Measurements from ENCODE around the gene PSMB11.

PSMB11 gene

GRCh38 chr14:23060536-23061260 is 18.7 kb downstream of the PSMB11 start:
- DNase-seq = no peak

GRCh38 chr14:23062002-23062401 is 20.0 kb downstream of the PSMB11 start:
- DNase-seq = no peak

GRCh38 chr14:23063601-23064000 is 21.6 kb downstream of the PSMB11 start:
- DNase-seq = no peak

GRCh38 chr14:23066368-23066767 is 24.4 kb downstream of the PSMB11 start:
- no peak for DNase-seq

- DNase-seq = no peak
Observed at GRCh38 chr14:23066855-23067744, 25.1 kb downstream of the PSMB11 start.

- no peak for DNase-seq
Observed at GRCh38 chr14:23067847-23068788, 26.1 kb downstream of the PSMB11 start.

- DNase-seq = no peak
Observed at GRCh38 chr14:23068789-23069412, 26.9 kb downstream of the PSMB11 start.

GRCh38 chr14:23069413-23069806 is 27.4 kb downstream of the PSMB11 start:
- DNase-seq = no peak

- no peak for DNase-seq
Observed at GRCh38 chr14:23070262-23071129, 28.5 kb downstream of the PSMB11 start.

- no peak for DNase-seq
Observed at GRCh38 chr14:23071244-23071920, 29.4 kb downstream of the PSMB11 start.

- no peak for DNase-seq
Observed at GRCh38 chr14:23071921-23072539, 30.0 kb downstream of the PSMB11 start.

- DNase-seq = no peak
Observed at GRCh38 chr14:23074906-23075305, 32.9 kb downstream of the PSMB11 start.

- DNase-seq = no peak
Observed at GRCh38 chr14:23076785-23077408, 34.9 kb downstream of the PSMB11 start.

- no peak for DNase-seq
Observed at GRCh38 chr14:23077962-23078361, 36.0 kb downstream of the PSMB11 start.

GRCh38 chr14:23078692-23079116 is 36.7 kb downstream of the PSMB11 start:
- no peak for DNase-seq

- DNase-seq = no peak
Observed at GRCh38 chr14:23079716-23080115, 37.7 kb downstream of the PSMB11 start.

GRCh38 chr14:23080474-23080873 is 38.5 kb downstream of the PSMB11 start:
- no peak for DNase-seq

- no peak for DNase-seq
Observed at GRCh38 chr14:23085458-23085857, 43.4 kb downstream of the PSMB11 start.

- DNase-seq = no peak
Observed at GRCh38 chr14:23086565-23086964, 44.6 kb downstream of the PSMB11 start.

Measured in NCI-H1694 treated with DMSO at 0.1 percent for 48 hours (cell line).